Gastrocnemius medialis (tissue), 4 donors: ENCODE results near the gene SVEP1. TPM values are rescaled to one million over a fixed set of nuclear protein-coding genes. Genes with fewer than 3 reads are reported as not detected.
"Not testable (repeated sequence)": the region's sequence is repeated elsewhere in the genome, so short reads cannot be mapped to it uniquely, and the experiment has no call there.

Experiments
- ATAC-seq, 2 donors: fragments of 150-250 bp; one replicate each; pipeline ENCODE4 v1.9.1; 2016
- DNase-seq, 2 donors: peaks; one replicate each; pipeline ENCODE4 v3.0.0-alpha.2; 2019
- H3K27ac ChIP-seq, 4 donors: fragments of 200-600 bp; sonication (generic); 1 replicate in 1 of 4; 2 replicates in 3 of 4; pipeline ENCODE4 v1.5.1; 2016 to 2018; ENCODE audit warnings: mild to moderate bottlenecking in 2 of 4, moderate library complexity in 1 of 4
- H3K27me3 ChIP-seq, 3 donors: fragments of 200-600 bp; sonication (generic) in 2 of 3; 1 replicate in 1 of 3; 2 replicates in 2 of 3; pipeline versions ENCODE4 v1.5.1 to v1.6.0; 2016 to 2019; ENCODE audit warnings: mild to moderate bottlenecking in 1 of 3, moderate library complexity in 1 of 3
- H3K36me3 ChIP-seq, 2 donors: fragments of 200-600 bp; sonication (generic) in 1 of 2; one replicate each; pipeline ENCODE4 v1.5.1; 2017 to 2018
- H3K4me1 ChIP-seq, 2 donors: fragments of 200-600 bp; sonication (generic) in 1 of 2; one replicate each; pipeline ENCODE4 v1.5.1; 2016 to 2017; ENCODE audit warnings: mild to moderate bottlenecking in 2 of 2
- H3K4me3 ChIP-seq, 4 donors: fragments of 200-600 bp; sonication (generic) in 3 of 4; 1 replicate in 1 of 4; 2 replicates in 3 of 4; pipeline ENCODE4 v1.5.1; 2016 to 2019; ENCODE audit warnings: mild to moderate bottlenecking in 2 of 4
- H3K9me3 ChIP-seq, 3 donors: fragments of 200-600 bp; sonication (generic) in 2 of 3; 1 replicate in 1 of 3; 2 replicates in 2 of 3; pipeline ENCODE4 v1.5.1; 2016 to 2019
- POLR2A ChIP-seq, 2 donors: fragments of 450-650 bp; IDR thresholded peaks; one replicate each; pipeline ENCODE4 v1.6.1; 2017; ENCODE audit warnings: antibody characterized with exemption in 2 of 2, mild to moderate bottlenecking in 2 of 2, moderate library complexity in 2 of 2
- in situ Hi-C, 4 donors: fragments of 200-750 bp; cut with MboI; loops; one replicate each; pipeline versions ENCODE4 v1.15.0 to v1.8.0; 2017; ENCODE audit warnings: low sequenced_read_pairs in 4 of 4
- intact Hi-C: fragments of 100-400 bp; cut with DNase I; formaldehyde crosslinking; loops from one replicate; pipeline ENCODE4 v1.15.1; 2023; ENCODE audit warnings: low total_unique reads
- total RNA-seq, 4 donors: library from RNA; depleted of rRNA; stranded (reverse); fragments of >200 nt; gene quantifications; one replicate each; pipeline versions ENCODE4 v1.1.0 to v1.2.3, GENCODE V29; 2016
- TF ChIP-seq, protein P1 (sequence below), 5 experiments: fragments of 450-650 bp in 3 of 5; fragments of 200-600 bp in 2 of 5; sonication (generic) in 2 of 5; IDR thresholded peaks in 4 of 5; conservative IDR thresholded peaks in 1 of 5; 1 replicate in 4 of 5; 2 replicates in 1 of 5; pipeline ENCODE4 v1.5.1; 2016 to 2019; ENCODE audit warnings: antibody characterized with exemption in 5 of 5, mild to moderate bottlenecking in 3 of 5, moderate library complexity in 3 of 5

Gene SVEP1
- total RNA-seq, 4 donors from 2014 or later = 3.8 to 10.3 (median 6.5) TPM

- ATAC-seq (no peak), DNase-seq (no peak)
- intact Hi-C loops = no loop called here
- H3K36me3 ChIP-seq = no peaks in the 10 kb centered on the region
- no peaks in the 10 kb centered on the region for H3K9me3 ChIP-seq
- no peak overlapping the region for H3K27ac ChIP-seq
- no peak overlapping the region for H3K4me3 ChIP-seq
- H3K27me3 ChIP-seq = no peaks in the 10 kb centered on the region
- in situ Hi-C loops = no loop called here
- H3K4me1 ChIP-seq = no peaks in the 10 kb centered on the region
- TF ChIP-seq, protein P1, sequence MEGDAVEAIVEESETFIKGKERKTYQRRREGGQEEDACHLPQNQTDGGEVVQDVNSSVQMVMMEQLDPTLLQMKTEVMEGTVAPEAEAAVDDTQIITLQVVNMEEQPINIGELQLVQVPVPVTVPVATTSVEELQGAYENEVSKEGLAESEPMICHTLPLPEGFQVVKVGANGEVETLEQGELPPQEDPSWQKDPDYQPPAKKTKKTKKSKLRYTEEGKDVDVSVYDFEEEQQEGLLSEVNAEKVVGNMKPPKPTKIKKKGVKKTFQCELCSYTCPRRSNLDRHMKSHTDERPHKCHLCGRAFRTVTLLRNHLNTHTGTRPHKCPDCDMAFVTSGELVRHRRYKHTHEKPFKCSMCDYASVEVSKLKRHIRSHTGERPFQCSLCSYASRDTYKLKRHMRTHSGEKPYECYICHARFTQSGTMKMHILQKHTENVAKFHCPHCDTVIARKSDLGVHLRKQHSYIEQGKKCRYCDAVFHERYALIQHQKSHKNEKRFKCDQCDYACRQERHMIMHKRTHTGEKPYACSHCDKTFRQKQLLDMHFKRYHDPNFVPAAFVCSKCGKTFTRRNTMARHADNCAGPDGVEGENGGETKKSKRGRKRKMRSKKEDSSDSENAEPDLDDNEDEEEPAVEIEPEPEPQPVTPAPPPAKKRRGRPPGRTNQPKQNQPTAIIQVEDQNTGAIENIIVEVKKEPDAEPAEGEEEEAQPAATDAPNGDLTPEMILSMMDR (IDR thresholded peaks at IDR 0.05 in 4 of 5, conservative IDR thresholded peaks at IDR 0.05 in 1 of 5) = no peak
- TF ChIP-seq POLR2A (IDR thresholded peaks at IDR 0.05) = no peak
These were observed 173.6 kb downstream of the SVEP1 start for GRCh38 chr9:110405858-110406443.

GRCh38 chr9:110404473-110404872 is 175.1 kb downstream of the SVEP1 start:
- intact Hi-C loops = no loop called here
- H3K27me3 ChIP-seq = no peaks in the 10 kb centered on the region

DNA sequence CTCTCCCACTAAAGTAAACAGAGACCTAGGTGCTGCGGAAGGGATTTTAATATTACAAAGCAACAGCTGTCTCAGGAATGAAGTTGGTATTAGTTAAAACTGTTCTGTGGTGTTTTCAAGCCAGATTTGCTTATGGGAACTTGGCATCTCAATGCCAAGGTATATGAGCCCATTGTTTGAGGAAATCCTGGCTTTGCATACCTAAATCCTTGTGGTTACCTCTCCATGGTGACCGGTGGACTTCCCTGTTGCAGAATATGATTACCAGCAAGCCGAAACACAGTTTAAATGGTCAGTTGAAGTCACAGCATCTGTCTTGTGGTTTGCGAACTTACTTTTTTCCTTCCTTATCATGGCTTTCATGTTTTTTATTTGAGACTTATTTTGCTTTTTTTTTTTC is 179.6 kb downstream of the SVEP1 start:
- TF ChIP-seq POLR2A (IDR thresholded peaks at IDR 0.05) = no peak
- TF ChIP-seq, protein P1 (IDR thresholded peaks at IDR 0.05 in 4 of 5, conservative IDR thresholded peaks at IDR 0.05 in 1 of 5) = no peak
- in situ Hi-C loops = no loop called here
- ATAC-seq = no peak
- no peak for DNase-seq
- H3K4me3 ChIP-seq = no peak overlapping the region
- H3K27me3 ChIP-seq = no peaks in the 10 kb centered on the region
- no peaks in the 10 kb centered on the region for H3K36me3 ChIP-seq
- intact Hi-C loops = no loop called here
- H3K9me3 ChIP-seq = no peaks in the 10 kb centered on the region
- no peaks in the 10 kb centered on the region for H3K4me1 ChIP-seq
- no peak overlapping the region for H3K27ac ChIP-seq

More at GRCh38 chr9:110404473-110404872, 175.1 kb downstream of the SVEP1 start:
- Histone ChIP-seq H3K4me3 (no peak overlapping the region), H3K9me3 (no peaks in the 10 kb centered on the region), H3K36me3 (no peaks in the 10 kb centered on the region), H3K27ac (no peak overlapping the region), H3K4me1 (no peaks in the 10 kb centered on the region)
- in situ Hi-C loops = no loop called here
- DNase-seq (no peak), ATAC-seq (no peak)
- no peak for TF ChIP-seq POLR2A (IDR thresholded peaks at IDR 0.05)
- TF ChIP-seq, protein P1 (IDR thresholded peaks at IDR 0.05 in 4 of 5, conservative IDR thresholded peaks at IDR 0.05 in 1 of 5) = no peak

- ATAC-seq, DNase-seq, H3K27me3 ChIP-seq, H3K4me3 ChIP-seq, in situ Hi-C loops, H3K36me3 ChIP-seq, H3K27ac ChIP-seq, H3K4me1 ChIP-seq, H3K9me3 ChIP-seq, intact Hi-C loops: not testable (repeated sequence)
These were observed 180.5 kb downstream of the SVEP1 start for GRCh38 chr9:110398992-110399391.

- DNase-seq (no peak), ATAC-seq (no peak)
- TF ChIP-seq, protein P1 (IDR thresholded peaks at IDR 0.05 in 4 of 5, conservative IDR thresholded peaks at IDR 0.05 in 1 of 5) = no peak
- no peak for TF ChIP-seq POLR2A (IDR thresholded peaks at IDR 0.05)
- intact Hi-C loops = no loop called here
- Histone ChIP-seq H3K4me1 (no peaks in the 10 kb centered on the region), H3K9me3 (no peaks in the 10 kb centered on the region), H3K4me3 (no peak overlapping the region), H3K36me3 (no peaks in the 10 kb centered on the region), H3K27me3 (no peaks in the 10 kb centered on the region), H3K27ac (no peak overlapping the region)
- in situ Hi-C loops = no loop called here
These were observed 187.6 kb downstream of the SVEP1 start for GRCh38 chr9:110391826-110392485.
